B cell (primary cell): ENCODE results near the gene IRF2BP1. TPM values are rescaled to one million over a fixed set of nuclear protein-coding genes. Genes with fewer than 3 reads are reported as not detected.

Experiments used
- ATAC-seq: fragments of 200-7000 bp; cut with Tn5 transposase; one replicate; pipeline ENCODE4 v1.10.0; 2021; ENCODE audit warnings: low read depth, mild to moderate bottlenecking, moderate number of reproducible peaks, moderate library complexity
- CTCF ChIA-PET: fragments of 350-600 bp; sonication (Branson Sonifier 250); formaldehyde crosslinking; loops from one replicate; lab custom pipeline; 2021; ENCODE audit warnings: antibody characterized with exemption, inconsistent platforms; lab: Charles Lee
- POLR2A ChIA-PET: fragments of 350-600 bp; sonication (Branson Sonifier 250); formaldehyde crosslinking; loops from one replicate; lab custom pipeline; 2021; ENCODE audit warnings: antibody characterized with exemption; lab: Charles Lee
- DNase-seq: peaks from one replicate; pipeline ENCODE4 v3.0.0; 2013
- H2AFZ ChIP-seq: 2 replicates; pipeline ENCODE4 v1.6.1; 2012; ENCODE audit warnings: mild to moderate bottlenecking, low read depth, low read length; ENCODE audit not compliant: insufficient read depth, poor library complexity, severe bottlenecking
- H3K27ac ChIP-seq, 2 donors: 1 replicate in 1 of 2; 2 replicates in 1 of 2; pipeline ENCODE4 v1.5.1; 2012 to 2013; ENCODE audit warnings: low read length in 2 of 2, mild to moderate bottlenecking in 2 of 2, moderate library complexity in 1 of 2
- H3K27me3 ChIP-seq, 4 experiments: fragments of 200-600 bp in 1 of 4; sonication (generic) in 1 of 4; replicated peaks in 1 of 4; 1 replicate in 2 of 4; 2 replicates in 2 of 4; pipeline versions ENCODE4 v1.6.1 to v1.7.0; 2013 to 2016; ENCODE audit warnings: low read length in 3 of 4, mild to moderate bottlenecking in 2 of 4, mixed read lengths in 1 of 4, moderate library complexity in 1 of 4; ENCODE audit not compliant: insufficient read depth in 4 of 4, control insufficient read depth in 3 of 4; ENCODE audit errors: control extremely low read depth in 1 of 4
- H3K36me3 ChIP-seq, 2 experiments: replicated peaks in 1 of 2; 1 replicate in 1 of 2; 2 replicates in 1 of 2; pipeline versions ENCODE4 v1.6.1 to v1.7.1; 2013; ENCODE audit warnings: low read length in 1 of 2; ENCODE audit not compliant: insufficient read depth in 2 of 2, control insufficient read depth in 1 of 2; ENCODE audit errors: control extremely low read depth in 1 of 2, extremely low read depth in 1 of 2
- H3K4me1 ChIP-seq, 2 donors: fragments of 200-600 bp in 1 of 2; sonication (generic) in 1 of 2; 1 replicate in 1 of 2; 2 replicates in 1 of 2; pipeline versions ENCODE4 v1.5.1 to v1.6.1; 2013 to 2017; ENCODE audit warnings: low read length in 2 of 2; ENCODE audit not compliant: control insufficient read depth in 2 of 2, insufficient read depth in 2 of 2
- H3K4me2 ChIP-seq: replicated peaks from 2 replicates; pipeline ENCODE3; 2012; ENCODE audit warnings: mild to moderate bottlenecking, low read depth, low read length; ENCODE audit not compliant: poor library complexity, severe bottlenecking
- H3K4me3 ChIP-seq, 5 experiments: fragments of 200-600 bp in 1 of 5; sonication (generic) in 1 of 5; 1 replicate in 3 of 5; 2 replicates in 2 of 5; pipeline versions ENCODE4 v1.5.1 to v1.7.0; 2011 to 2016; ENCODE audit warnings: low read length in 4 of 5, mild to moderate bottlenecking in 4 of 5, low read depth in 2 of 5, control low read depth in 1 of 5, moderate library complexity in 1 of 5; ENCODE audit not compliant: insufficient read depth in 1 of 5; ENCODE audit errors: control extremely low read depth in 1 of 5, extremely low read depth in 1 of 5
- H3K79me2 ChIP-seq: fragments of 200-600 bp; sonication (generic); one replicate; pipeline ENCODE4 v1.6.0; 2016; ENCODE audit warnings: low read length; ENCODE audit not compliant: control insufficient read depth, insufficient read depth
- H3K9ac ChIP-seq: fragments of 200-600 bp; sonication (generic); 2 replicates; pipeline ENCODE4 v1.6.1; 2017; ENCODE audit warnings: mild to moderate bottlenecking, low read length, moderate library complexity
- H3K9me3 ChIP-seq, 3 donors: one replicate each; pipeline versions ENCODE4 v1.6.1 to v1.7.1; 2013; ENCODE audit warnings: low read length in 2 of 3; ENCODE audit not compliant: control insufficient read depth in 2 of 3, insufficient read depth in 1 of 3; ENCODE audit errors: control extremely low read depth in 1 of 3
- H4K20me1 ChIP-seq: 2 replicates; pipeline ENCODE4 v1.6.0; 2012; ENCODE audit warnings: mild to moderate bottlenecking, low read length; ENCODE audit not compliant: insufficient read depth, control insufficient read depth, poor library complexity, severe bottlenecking
- H3K27ac Mint-ChIP-seq: one replicate; pipeline ENCODE4 v1.8.0; 2021; ENCODE audit warnings: mixed read lengths
- H3K27me3 Mint-ChIP-seq: one replicate; pipeline ENCODE4 v1.8.0; 2021; ENCODE audit warnings: mixed read lengths
- H3K4me1 Mint-ChIP-seq: one replicate; pipeline ENCODE4 v1.8.0; 2021; ENCODE audit warnings: mixed read lengths
- H3K4me3 Mint-ChIP-seq: one replicate; pipeline ENCODE4 v1.8.0; 2021; ENCODE audit warnings: mixed read lengths
- H3K9me3 Mint-ChIP-seq: one replicate; pipeline ENCODE4 v1.8.0; 2022; ENCODE audit warnings: mixed read lengths; ENCODE audit not compliant: insufficient read depth
- CTCF ChIP-seq: fragments of 200-600 bp; IDR thresholded peaks from one replicate; pipeline ENCODE4 v1.8.0; 2022; ENCODE audit warnings: antibody characterized with exemption, mild to moderate bottlenecking
- EZH2 ChIP-seq: IDR thresholded peaks from 2 replicates; pipeline ENCODE4 v1.6.1; 2012; ENCODE audit warnings: borderline replicate concordance, low read depth, mild to moderate bottlenecking, moderate library complexity, low read length; ENCODE audit not compliant: insufficient read depth, poor library complexity, severe bottlenecking
- WGBS: methylation state at CpG from one replicate; pipeline ENCODE4 v1.1.5; 2013; ENCODE audit warnings: missing lambda C conversion rate; ENCODE audit not compliant: insufficient coverage; 5-methylcytosine and 5-hydroxymethylcytosine counted together
- intact Hi-C: fragments of 100-400 bp; cut with micrococcal nuclease; formaldehyde crosslinking; loops from one replicate; pipeline ENCODE4 v1.10.0; 2022
- polyA plus RNA-seq: library from polyadenylated mRNA; depleted of rRNA; stranded (reverse); fragments of >200 nt; gene quantifications from 2 replicates; pipeline ENCODE4 v1.2.3, GENCODE V29; 2012
- total RNA-seq, 2 donors: library from RNA; stranded (reverse); fragments of 120-200 nt in 1 of 2; gene quantifications; 1 replicate in 1 of 2; 2 replicates in 1 of 2; pipeline versions ENCODE4 v1.2.3 to v1.2.4, GENCODE V29; 2013 to 2022

IRF2BP1 gene
- total and polyA plus RNA-seq, 2 donors (not counting 1 experiment from before 2014, with no cell fraction given) = 14.9 to 33.9 TPM

DNA sequence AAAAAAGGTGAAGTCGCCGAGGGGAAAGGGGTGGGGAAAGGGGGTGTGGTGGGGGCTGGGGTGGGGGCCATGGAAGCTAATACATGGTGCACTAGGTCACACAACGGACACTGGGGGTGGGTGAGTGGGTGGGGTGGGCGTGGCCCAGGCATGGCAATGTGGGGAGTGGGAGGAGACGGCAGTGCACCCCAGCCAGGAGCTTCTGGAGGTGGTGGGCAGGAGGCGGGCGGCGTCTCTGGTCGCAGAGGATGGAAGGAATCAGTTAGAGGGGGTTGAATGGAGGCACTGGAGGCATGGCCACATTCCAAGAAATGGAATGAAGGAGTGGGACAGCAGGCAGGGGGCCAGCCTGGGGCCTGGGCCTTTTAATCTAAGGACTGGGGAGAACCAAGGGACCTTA lies 47.8 kb upstream of the IRF2BP1 start:
- ATAC-seq (no peak), DNase-seq (no peak)
- no peak for TF ChIP-seq CTCF
- TF ChIP-seq EZH2 = no peak
- H3K4me3 Mint-ChIP-seq = no peak overlapping the region
- Histone ChIP-seq H3K4me3 (no peak overlapping the region), H3K79me2 (no peaks in the 10 kb centered on the region), H3K27me3 (peaks cover 0 to 42% (median 6%) of the 10 kb centered on the region in 4 experiments), H3K27ac (no peak overlapping the region), H3K36me3 (no peaks in the 10 kb centered on the region), H3K9ac (no peak overlapping the region), H3K4me1 (no peaks in the 10 kb centered on the region), H4K20me1 (no peaks in the 10 kb centered on the region), H3K9me3 (peaks cover 0 to 15% (median 0%) of the 10 kb centered on the region in 3 donors), H3K4me2 (no peak overlapping the region), H2AFZ (no peak overlapping the region)
- POLR2A ChIA-PET = no interaction called here
- H3K27ac Mint-ChIP-seq = no peak overlapping the region
- intact Hi-C loops = no loop called here
- no peaks in the 10 kb centered on the region for H3K4me1 Mint-ChIP-seq
- WGBS = 81% methylated on average over 7 of the region's 9 CpGs
- CTCF ChIA-PET = no interaction called here
- peaks cover 48% of the 10 kb centered on the region for H3K27me3 Mint-ChIP-seq
- no peaks in the 10 kb centered on the region for H3K9me3 Mint-ChIP-seq

- intact Hi-C loops = no loop called here
- ChIA-PET POLR2A (no interaction called here), CTCF (no interaction called here)
- peaks cover 8% of the 10 kb centered on the region for H3K4me1 Mint-ChIP-seq
- peaks cover 0 to 26% (median 3%) of the 10 kb centered on the region in 4 experiments for H3K27me3 ChIP-seq
- H3K4me2 ChIP-seq = no peak overlapping the region
- no peak overlapping the region for H3K4me3 ChIP-seq
- peaks cover 28% of the 10 kb centered on the region for H3K27me3 Mint-ChIP-seq
- 100% methylated on average over 1 of the region's 3 CpGs for WGBS
- no peaks in the 10 kb centered on the region for H3K36me3 ChIP-seq
- no peak overlapping the region for H3K9ac ChIP-seq
- peaks cover 0 to 8% (median 0%) of the 10 kb centered on the region in 3 donors for H3K9me3 ChIP-seq
- TF ChIP-seq EZH2 = no peak
- TF ChIP-seq CTCF = no peak
- no peaks in the 10 kb centered on the region for H3K9me3 Mint-ChIP-seq
- peaks cover 7 to 8% of the 10 kb centered on the region in 2 donors for H3K4me1 ChIP-seq
- H3K4me3 Mint-ChIP-seq = no peak overlapping the region
- no peak overlapping the region for H3K27ac ChIP-seq
- no peak overlapping the region for H2AFZ ChIP-seq
- no peak for ATAC-seq
- H3K27ac Mint-ChIP-seq = no peak overlapping the region
- H4K20me1 ChIP-seq = no peaks in the 10 kb centered on the region
- DNase-seq = no peak
- no peaks in the 10 kb centered on the region for H3K79me2 ChIP-seq
These were observed 45.1 kb upstream of the IRF2BP1 start for GRCh38 chr19:45931055-45931454.
